Lower leg skin (tissue), 3 donors: Measurements from ENCODE around the gene RAB39B.

Experiments used
- POLR2A ChIP-seq, 2 donors: fragments of 450-650 bp; IDR thresholded peaks; one replicate each; pipeline ENCODE4 v1.6.1; 2016 to 2017; ENCODE audit warnings: antibody characterized with exemption in 2 of 2, mild to moderate bottlenecking in 1 of 2, moderate library complexity in 1 of 2
- TF ChIP-seq, protein P1 (sequence below), 3 donors: fragments of 450-650 bp; IDR thresholded peaks; one replicate each; pipeline ENCODE4 v1.5.1; 2016; ENCODE audit warnings: antibody characterized with exemption in 3 of 3, mild to moderate bottlenecking in 3 of 3, moderate library complexity in 2 of 3

DNA sequence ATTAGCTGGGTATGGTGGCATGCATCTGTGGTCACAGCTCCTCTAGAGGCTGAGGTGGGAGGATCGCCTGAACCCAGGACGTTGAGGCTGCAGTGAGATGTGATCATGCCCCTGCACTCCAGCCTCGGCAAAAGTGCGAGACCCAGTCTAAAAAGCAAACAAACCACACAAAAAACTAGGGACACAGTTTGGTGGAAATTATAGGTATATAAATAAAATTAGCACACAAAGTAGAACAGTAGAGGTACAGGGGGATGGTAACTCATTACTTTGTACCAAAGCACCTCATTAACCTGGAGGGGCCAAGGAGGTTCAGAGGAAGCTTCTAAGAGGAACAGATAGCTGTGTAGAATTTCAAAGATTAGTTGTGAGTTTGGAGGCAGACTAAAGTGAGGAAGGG is 42.9 kb downstream of the RAB39B start:
- TF ChIP-seq, protein P1, sequence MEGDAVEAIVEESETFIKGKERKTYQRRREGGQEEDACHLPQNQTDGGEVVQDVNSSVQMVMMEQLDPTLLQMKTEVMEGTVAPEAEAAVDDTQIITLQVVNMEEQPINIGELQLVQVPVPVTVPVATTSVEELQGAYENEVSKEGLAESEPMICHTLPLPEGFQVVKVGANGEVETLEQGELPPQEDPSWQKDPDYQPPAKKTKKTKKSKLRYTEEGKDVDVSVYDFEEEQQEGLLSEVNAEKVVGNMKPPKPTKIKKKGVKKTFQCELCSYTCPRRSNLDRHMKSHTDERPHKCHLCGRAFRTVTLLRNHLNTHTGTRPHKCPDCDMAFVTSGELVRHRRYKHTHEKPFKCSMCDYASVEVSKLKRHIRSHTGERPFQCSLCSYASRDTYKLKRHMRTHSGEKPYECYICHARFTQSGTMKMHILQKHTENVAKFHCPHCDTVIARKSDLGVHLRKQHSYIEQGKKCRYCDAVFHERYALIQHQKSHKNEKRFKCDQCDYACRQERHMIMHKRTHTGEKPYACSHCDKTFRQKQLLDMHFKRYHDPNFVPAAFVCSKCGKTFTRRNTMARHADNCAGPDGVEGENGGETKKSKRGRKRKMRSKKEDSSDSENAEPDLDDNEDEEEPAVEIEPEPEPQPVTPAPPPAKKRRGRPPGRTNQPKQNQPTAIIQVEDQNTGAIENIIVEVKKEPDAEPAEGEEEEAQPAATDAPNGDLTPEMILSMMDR (IDR thresholded peaks at IDR 0.05), result no peak
- no peak for TF ChIP-seq POLR2A (IDR thresholded peaks at IDR 0.05)
